ENCODE results near the gene BCAM.

DNA sequence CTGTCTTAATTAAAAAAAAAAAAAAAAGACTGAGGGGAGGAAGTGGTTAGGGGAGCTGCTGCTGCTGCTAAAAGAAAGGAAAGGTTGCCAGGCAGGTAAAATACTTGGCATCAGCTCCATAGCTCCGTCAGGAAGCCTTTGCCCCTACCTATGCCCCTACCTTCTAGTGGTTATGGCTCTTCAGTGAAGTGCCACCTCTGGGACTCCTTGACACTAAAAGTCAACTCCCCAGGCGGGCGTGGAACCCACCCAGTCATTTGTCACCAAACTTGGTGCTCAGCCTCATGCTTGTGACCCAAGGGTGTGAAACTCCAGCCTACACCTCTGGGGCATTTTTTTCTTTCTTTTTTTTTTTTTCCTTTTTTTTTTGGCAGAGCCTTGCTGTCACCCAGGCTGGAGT, 32.3 kb downstream of the BCAM start:
- TF ChIP-seq CTCF (IDR thresholded peaks at IDR 0.05) (no peak), EP300 (IDR thresholded peaks at IDR 0.05) (no peak), POLR2AphosphoS5 (IDR thresholded peaks at IDR 0.05) (no peak)

All from sigmoid colon (tissue), 4 donors.